Fibroblast of upper back skin (primary cell): ENCODE results near the gene GPANK1.

Source experiments
- DNase-seq: peaks from one replicate; pipeline ENCODE4 v3.0.0-alpha.2; 2013

Gene GPANK1

GRCh38 chr6:31661262-31662123, 3.3 kb downstream of the GPANK1 start:
- DNase-seq = no peak

- DNase-seq = peak; percentile 76
Observed at GRCh38 chr6:31660381-31661261, 4.2 kb downstream of the GPANK1 start, which contains the start of gene C6orf47. Gene C6orf47 (minus strand): TSS chr6:31660778. CDS start chr6:31659947, 831 bp downstream.

- DNase-seq = no peak
Observed at GRCh38 chr6:31659649-31660380, 5.0 kb downstream of the GPANK1 start.

GRCh38 chr6:31658983-31659648, 5.7 kb downstream of the GPANK1 start:
- DNase-seq = no peak

- DNase-seq = no peak
Observed at GRCh38 chr6:31658158-31658688, 6.6 kb downstream of the GPANK1 start.

GRCh38 chr6:31657406-31658157, 7.2 kb downstream of the GPANK1 start:
- DNase-seq = no peak

- no peak for DNase-seq
Observed at GRCh38 chr6:31655349-31656237, 9.2 kb downstream of the GPANK1 start, which contains the start of gene APOM. Gene APOM (plus strand): TSS chr6:31655894. CDS start chr6:31655967, 73 bp downstream.

GRCh38 chr6:31654574-31655348, 10.0 kb downstream of the GPANK1 start:
- no peak for DNase-seq

GRCh38 chr6:31652925-31653724, 11.7 kb downstream of the GPANK1 start:
- peak; percentile 93 for DNase-seq

- DNase-seq = peak; percentile 57
Observed at GRCh38 chr6:31651602-31652191, 13.1 kb downstream of the GPANK1 start.

GRCh38 chr6:31645325-31645724, 19.5 kb downstream of the GPANK1 start:
- no peak for DNase-seq

- DNase-seq = no peak
Observed at GRCh38 chr6:31643818-31644454, 20.9 kb downstream of the GPANK1 start.

- no peak for DNase-seq
Observed at GRCh38 chr6:31642798-31643570, 21.8 kb downstream of the GPANK1 start.

- DNase-seq = no peak
Observed at GRCh38 chr6:31641370-31641769, 23.4 kb downstream of the GPANK1 start.

GRCh38 chr6:31640612-31641011, 24.2 kb downstream of the GPANK1 start:
- no peak for DNase-seq

- peak; percentile 40 for DNase-seq
Observed at GRCh38 chr6:31639449-31639861, 25.3 kb downstream of the GPANK1 start.

- DNase-seq = no peak
Observed at GRCh38 chr6:31639043-31639442, 25.8 kb downstream of the GPANK1 start.
